GM19099 (cell line): ENCODE measurements around the gene PRPF6.
A peak's percentile ranks its signal among the peaks of the same experiment; 100 is the strongest.

Experiments used
- POLR2A ChIP-seq: IDR thresholded peaks from 3 replicates; pipeline ENCODE4 v1.6.1; 2011; ENCODE audit warnings: low read depth; ENCODE audit not compliant: insufficient read length; ENCODE audit errors: extremely low read depth

The PRPF6 gene

DNA sequence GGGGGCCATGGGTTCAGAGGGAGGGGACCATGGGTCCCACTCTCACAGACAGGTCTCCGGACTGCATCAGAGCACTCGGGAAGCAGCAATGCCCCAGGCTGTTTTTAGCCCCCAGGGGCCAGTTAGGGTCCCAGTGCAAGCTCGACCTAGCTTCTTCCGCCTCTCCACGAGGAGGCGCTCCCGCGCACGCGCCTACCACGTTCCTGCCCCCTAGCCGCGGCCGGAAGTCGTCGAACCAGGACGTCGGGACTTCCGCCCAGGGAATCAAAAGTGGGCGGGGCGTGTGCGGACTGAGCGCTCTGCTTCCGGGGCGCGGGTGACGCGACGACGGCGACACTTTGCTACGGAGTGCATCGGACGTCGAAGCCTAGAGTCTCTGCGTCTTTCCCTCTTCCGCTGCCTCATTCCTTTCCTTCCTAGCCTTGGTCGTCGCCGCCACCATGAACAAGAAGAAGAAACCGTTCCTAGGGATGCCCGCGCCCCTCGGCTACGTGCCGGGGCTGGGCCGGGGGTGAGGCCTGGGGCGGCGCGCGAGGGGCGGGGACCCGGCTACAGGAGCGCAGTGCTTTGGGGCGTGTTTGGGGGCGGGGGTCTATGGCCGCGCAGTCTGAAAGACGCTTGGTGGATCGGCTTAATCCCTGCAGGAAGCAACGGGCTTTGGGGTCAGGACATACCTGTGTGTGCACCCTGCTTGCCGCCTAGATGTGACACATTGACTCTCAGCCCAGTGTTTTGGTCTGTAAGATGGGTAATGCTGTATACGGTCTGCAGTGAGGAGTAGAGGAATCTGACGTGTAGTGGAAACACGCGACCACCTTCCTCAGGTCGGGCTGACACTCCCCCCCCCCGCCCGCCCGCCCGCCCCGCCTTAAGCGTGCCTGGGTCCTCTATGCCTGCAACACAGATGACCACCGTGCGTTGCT lies at the start of gene PRPF6:
Gene PRPF6, plus strand, starts transcription at position 327 of the 923 bp plus-strand sequence. Its CDS starts 114 bp downstream, at position 441.
- TF ChIP-seq POLR2A = peak; percentile 81

DNA sequence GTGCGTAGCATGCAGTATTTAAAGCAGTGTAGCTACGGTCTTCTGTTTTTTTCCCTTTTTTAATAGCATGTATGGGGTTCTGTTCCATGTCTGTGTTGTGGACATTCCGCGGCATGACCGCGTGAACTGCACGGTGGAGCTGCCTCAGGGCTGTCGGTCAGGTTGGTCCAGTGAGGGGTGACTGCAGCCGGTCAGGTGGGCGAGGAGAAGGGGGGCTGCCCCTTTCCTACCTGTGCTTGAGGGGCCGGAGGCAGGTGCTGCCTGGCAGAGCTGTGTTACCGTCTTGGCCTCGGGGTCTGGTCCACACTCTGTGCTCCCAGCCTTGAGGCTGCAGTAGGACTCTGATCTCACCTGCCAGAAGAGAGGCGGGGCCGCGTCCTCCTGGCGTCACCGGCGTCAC lies 49.2 kb upstream of the PRPF6 start:
- TF ChIP-seq POLR2A = no peak

GRCh38 chr20:63932606-63933160 lies 48.2 kb upstream of the PRPF6 start:
- TF ChIP-seq POLR2A = no peak

DNA sequence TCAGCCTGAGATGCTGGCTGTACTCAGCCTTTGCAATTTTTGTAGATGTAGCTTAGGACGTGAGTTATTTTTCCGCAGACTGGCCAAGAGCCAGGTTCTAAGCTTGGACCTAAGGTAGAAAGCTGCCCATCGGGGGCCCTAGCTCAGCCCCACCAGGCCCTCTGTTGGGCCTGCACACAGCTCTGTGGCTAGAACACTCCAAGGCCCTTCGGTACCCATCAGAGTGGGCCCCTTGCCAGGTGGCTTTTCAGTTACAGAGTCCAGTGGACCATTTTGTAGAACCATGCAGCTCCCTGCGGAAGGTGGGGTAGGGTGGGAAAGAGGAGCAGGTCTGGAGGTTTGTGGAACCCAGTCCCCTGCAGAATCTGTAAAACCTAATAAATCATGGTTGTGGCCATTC lies 47.3 kb upstream of the PRPF6 start:
- TF ChIP-seq POLR2A = no peak

DNA sequence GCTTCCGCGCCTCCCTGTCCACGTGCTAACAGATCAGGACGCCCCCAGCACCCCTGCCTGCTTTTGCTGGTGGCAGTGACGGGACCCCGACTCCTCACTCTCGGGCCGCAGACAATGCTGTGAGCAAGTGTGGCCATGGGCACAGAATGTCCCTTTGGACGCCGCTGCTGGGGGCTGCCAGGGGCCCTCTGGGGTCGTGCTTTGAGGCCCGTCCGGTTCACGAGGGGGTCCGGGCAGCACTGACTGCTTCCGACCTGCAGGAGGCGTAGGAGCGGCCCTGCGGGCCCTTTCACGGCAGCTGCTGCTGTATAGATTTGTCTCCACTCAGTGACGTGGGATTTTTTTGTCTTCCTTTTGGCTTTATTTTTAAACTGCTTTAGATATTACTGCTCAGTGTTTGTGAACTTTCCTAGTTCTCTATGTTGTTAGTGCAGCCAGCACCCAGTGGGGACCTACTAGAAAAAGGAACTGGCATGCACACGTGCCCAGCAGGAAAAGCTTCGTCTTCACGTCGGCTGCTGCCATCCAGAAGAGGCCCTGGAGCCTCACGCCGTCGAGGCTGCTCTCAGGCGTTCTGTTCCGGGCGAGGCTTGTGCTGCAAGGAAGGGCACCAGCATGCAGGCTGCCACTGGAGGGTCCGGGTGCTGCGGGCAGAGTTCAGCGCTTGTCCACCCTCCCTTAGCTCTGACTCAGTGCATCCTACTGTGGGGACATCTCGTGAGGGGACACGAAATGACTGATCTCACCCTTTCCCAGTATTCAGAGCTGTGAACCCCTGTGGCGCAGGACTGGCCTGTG lies 46.5 kb upstream of the PRPF6 start:
- TF ChIP-seq POLR2A = no peak

GRCh38 chr20:63935447-63935846 lies 45.5 kb upstream of the PRPF6 start:
- TF ChIP-seq POLR2A = no peak

DNA sequence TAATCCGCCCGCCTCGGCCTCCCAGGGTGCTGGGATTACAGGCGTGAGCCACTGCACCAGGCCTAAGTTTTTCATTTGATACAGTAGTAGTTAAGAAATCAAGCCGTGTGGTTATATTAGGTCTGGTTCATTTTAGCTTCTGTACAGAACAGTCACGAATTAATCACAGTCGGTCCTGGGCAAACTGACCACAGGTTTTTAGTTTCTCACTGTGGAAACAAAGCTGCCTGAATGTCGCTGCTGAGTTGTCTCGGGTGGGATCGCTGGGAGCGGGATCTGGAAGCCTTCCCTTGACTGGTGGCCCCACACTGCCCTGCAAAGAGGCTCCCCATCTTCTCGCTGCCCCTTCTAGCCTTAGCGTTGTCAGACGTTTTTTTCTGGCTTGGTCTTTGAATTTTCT lies 43.3 kb upstream of the PRPF6 start:
- no peak for TF ChIP-seq POLR2A

DNA sequence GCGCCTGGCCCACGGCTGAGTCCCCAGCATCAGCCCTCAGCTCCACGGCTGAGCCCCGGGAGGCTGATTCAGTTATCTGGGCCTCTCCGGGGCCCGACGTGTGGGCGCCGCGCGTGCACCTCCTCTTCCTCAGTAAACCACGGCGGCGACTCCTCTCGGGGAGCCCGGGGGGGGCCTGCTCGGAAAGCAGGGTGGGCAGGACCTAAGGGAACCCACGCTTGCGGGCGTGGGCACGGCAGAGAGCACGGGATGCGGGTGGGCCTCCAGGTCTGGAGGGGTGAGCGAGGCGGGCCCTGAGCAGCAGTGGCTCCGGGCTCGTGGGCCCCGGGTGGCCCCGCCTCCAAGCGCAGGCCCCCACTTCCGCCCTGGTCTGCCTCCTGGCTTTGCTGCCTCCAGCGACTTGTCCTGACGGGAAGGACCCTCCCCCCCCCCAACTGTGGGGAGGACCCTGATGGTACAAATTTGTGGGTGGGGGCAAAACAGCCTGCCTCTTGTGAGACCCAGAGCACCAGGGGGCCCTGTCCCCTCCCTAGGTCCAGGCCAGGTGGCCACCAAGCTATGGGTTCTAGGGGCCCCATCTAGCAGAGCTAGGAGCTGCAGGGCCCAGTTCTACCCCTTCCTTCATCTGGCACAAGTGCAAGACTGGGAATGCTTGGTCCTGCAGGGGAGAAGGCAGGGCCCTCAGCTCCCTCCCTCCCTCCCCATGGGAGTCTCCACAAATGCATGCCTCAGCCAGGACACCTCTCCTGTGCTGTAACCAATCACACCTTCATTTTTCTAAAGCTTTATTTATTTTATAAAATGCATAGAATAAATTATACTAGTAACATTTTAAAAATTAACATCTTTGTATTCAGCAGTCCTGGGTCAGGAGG lies 41.6 kb upstream of the PRPF6 start:
- TF ChIP-seq POLR2A = no peak

GRCh38 chr20:63940071-63940471 lies 40.9 kb upstream of the PRPF6 start:
- TF ChIP-seq POLR2A = no peak

DNA sequence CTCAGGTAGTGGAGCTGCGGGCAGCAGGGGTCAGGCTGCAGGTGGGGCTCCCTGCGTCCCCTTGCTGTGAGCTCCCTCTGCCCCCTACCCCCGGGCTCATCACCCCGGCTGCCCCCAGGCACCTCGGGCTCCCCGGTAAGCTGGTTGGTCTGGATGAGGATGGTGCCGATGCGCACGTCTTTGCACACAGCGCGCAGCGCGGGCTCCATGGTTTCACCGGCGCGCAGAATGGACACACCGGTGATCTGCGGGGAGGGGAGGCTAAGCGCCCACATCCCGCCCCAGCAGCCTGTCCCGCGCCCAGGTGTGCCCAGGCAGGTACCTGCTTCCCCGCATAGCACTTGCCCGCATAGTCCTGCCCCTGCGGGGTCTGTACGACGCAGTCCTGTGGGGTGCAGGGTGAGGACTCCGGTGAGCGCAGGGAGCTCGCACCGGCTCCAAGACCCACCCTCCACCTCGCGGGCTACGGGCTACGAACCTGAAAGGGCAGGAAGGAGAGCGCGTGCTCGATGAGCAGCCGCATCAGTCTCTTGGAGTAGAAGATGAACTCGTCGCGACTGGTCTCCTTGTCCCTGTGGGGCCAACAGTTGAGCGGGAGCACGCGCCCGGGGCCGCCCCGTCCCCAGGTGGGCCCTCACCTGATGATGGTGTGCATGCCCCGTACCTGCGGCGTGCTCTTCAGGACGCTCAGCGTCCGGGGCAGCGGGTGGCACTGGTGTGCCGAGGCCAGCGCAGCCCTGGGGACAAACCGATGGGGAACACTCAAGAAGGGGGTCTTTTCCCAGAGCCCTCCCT lies 40.3 kb upstream of the PRPF6 start:
- no peak for TF ChIP-seq POLR2A

GRCh38 chr20:63941282-63942081 lies 39.5 kb upstream of the PRPF6 start:
- no peak for TF ChIP-seq POLR2A

DNA sequence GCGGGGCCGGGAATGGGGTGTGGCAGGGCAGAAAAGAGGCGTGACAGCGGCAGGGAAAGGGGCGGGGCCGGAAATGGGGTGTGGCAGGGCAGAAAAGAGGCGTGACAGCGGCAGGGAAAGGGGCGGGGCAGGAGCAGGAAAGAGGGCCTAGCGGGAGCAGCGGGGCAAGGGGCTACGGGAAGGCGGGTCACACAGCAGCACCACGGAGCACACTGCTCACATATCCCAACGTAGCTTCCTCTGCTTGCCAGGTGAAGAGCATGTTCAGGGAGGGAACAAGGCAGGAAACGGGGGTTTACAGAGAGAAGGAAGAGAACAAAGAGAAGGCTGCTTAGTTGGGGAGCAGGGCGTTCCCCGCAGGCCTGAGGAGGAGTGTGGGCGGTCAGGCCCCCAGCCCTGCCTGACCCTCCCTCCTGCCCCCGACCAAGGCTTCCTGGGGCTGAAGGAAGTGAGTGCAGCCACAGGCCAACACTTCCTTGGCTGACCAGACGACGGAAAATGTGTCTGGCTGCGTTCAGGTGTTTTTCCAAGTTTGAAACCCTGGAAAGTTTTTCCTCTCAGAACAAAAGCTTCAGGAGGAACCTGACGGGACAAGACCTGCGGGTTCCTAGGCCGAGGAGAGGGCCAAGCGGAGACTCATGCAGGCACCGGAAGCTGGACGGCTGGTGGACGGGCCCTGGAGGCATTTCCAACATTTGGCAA lies 38.5 kb upstream of the PRPF6 start:
- TF ChIP-seq POLR2A = no peak
